ENCODE results near the gene TMEM151B. TPM values are rescaled to one million over a fixed set of nuclear protein-coding genes. Genes with fewer than 3 reads are reported as not detected.

The TMEM151B gene
- total and polyA plus RNA-seq, 2 of the 13 experiments (the other 11 are each of a cell fraction or from before 2014, with no cell fraction given) = not detected

DNA sequence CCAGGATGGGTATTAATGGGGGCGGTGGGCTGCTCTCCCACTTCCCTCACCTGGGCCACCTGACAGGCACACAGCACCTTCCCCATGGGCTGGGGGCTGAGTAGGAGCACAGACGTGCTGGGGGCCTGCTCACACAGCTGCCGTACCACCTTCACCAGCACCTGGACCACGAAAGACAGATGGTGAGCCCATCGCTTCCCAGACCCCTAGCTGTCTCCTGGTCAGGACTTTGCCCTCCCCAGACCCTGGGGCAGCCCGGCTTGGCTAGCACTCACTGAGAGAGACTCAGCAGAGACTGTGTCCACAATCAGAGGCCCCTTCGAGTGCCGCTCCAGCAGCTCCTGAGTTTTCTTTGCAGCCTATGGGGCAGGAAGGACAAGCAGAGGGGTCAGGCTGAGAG, 30.9 kb downstream of the TMEM151B start:
- 95% methylated on average over 7 of the region's 8 CpGs for WGBS (ENCODE audit: low lambda C conversion rate)
- H3K27ac ChIP-seq (ENCODE audit: extremely low read length, insufficient read depth, low read length) = no peak overlapping the region
- CTCF ChIA-PET (ENCODE audit: low intra/inter-chr PET ratio, low total read pairs) = no interaction called here
- BruUV-seq (replicated peaks) = no TSS peak
- intact Hi-C loops (cut with micrococcal nuclease; ENCODE audit: unreplicated experiment) = no loop called here
- in situ Hi-C loops (cut with HindIII; ENCODE audit: extremely low pct_ligation_motif_present, low pct_unique_long_range_greater_than_20kb) = no loop called here
- H3K9me3 ChIP-seq (ENCODE audit: low read length) = no peaks in the 10 kb centered on the region
- peaks cover 43 to 46% of the 10 kb centered on the region in 2 experiments for H3K36me3 ChIP-seq (replicated peaks in 1 of 2; ENCODE audit: control insufficient read depth in 1 of 2, insufficient read depth in 2 of 2, low read length in 2 of 2)
- TF ChIP-seq ZNF792 (CRISPR knock-in tag; IDR thresholded peaks at IDR 0.05) (no peak), ATRX (CRISPR knock-in tag; IDR thresholded peaks at IDR 0.05; ENCODE audit: borderline replicate concordance) (no peak), KDM6A (CRISPR knock-in tag; IDR thresholded peaks at IDR 0.05; ENCODE audit: low read depth) (no peak), CC2D1A (CRISPR knock-in tag; IDR thresholded peaks at IDR 0.05) (no peak), HES4 (CRISPR knock-in tag; IDR thresholded peaks at IDR 0.05; ENCODE audit: borderline replicate concordance) (no peak)
- TF ChIP-seq, protein P1, sequence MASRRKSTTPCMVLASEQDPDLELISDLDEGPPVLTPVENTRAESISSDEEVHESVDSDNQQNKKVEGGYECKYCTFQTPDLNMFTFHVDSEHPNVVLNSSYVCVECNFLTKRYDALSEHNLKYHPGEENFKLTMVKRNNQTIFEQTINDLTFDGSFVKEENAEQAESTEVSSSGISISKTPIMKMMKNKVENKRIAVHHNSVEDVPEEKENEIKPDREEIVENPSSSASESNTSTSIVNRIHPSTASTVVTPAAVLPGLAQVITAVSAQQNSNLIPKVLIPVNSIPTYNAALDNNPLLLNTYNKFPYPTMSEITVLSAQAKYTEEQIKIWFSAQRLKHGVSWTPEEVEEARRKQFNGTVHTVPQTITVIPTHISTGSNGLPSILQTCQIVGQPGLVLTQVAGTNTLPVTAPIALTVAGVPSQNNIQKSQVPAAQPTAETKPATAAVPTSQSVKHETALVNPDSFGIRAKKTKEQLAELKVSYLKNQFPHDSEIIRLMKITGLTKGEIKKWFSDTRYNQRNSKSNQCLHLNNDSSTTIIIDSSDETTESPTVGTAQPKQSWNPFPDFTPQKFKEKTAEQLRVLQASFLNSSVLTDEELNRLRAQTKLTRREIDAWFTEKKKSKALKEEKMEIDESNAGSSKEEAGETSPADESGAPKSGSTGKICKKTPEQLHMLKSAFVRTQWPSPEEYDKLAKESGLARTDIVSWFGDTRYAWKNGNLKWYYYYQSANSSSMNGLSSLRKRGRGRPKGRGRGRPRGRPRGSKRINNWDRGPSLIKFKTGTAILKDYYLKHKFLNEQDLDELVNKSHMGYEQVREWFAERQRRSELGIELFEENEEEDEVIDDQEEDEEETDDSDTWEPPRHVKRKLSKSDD (CRISPR knock-in tag; IDR thresholded peaks at IDR 0.05; ENCODE audit: low read depth) = no peak
- no peaks in the 10 kb centered on the region for H3K4me1 ChIP-seq (ENCODE audit: insufficient read depth, low read length)
- H3K4me2 ChIP-seq (ENCODE audit: low read depth, low read length) = no peak overlapping the region
- no peak overlapping the region for H3K9ac ChIP-seq (ENCODE audit: insufficient read depth, low read depth, low read length)
- DNase-seq (ENCODE audit: low spot score) (no peak), ATAC-seq (no peak), FAIRE-seq (no peak)
- no peaks in the 10 kb centered on the region for H3K79me2 ChIP-seq (ENCODE audit: insufficient read depth, low read length)
- H4K20me1 ChIP-seq (ENCODE audit: insufficient read depth, low read length) = no peaks in the 10 kb centered on the region
- H2AFZ ChIP-seq (ENCODE audit: low read length) = no peak overlapping the region
- POLR2A ChIA-PET = no interaction called here
- H3K4me3 ChIP-seq (replicated peaks in 1 of 3; ENCODE audit: insufficient read depth in 1 of 3, low read depth in 2 of 3, low read length in 3 of 3) = no peak overlapping the region
- H3K27me3 ChIP-seq (ENCODE audit: control insufficient read depth in 1 of 2, insufficient read depth in 2 of 2, low read length in 2 of 2) = peaks cover 0 to 3% of the 10 kb centered on the region in 2 experiments; a peak in 1 of 5 replicates

Measured in HepG2 (cell line).